Upper lobe of right lung (tissue), 1 donor: ENCODE results near the gene DPYSL3. TPM values are rescaled to one million over a fixed set of nuclear protein-coding genes. Genes with fewer than 3 reads are reported as not detected.

Source experiments
- ATAC-seq: fragments of 200-7000 bp; cut with Tn5 transposase; one replicate; pipeline ENCODE4 v1.9.1; 2020; ENCODE audit warnings: mild to moderate bottlenecking, moderate library complexity
- DNase-seq: peaks from one replicate; pipeline ENCODE4 v3.0.0-alpha.2; 2020
- H3K27ac ChIP-seq: fragments of 200-600 bp; one replicate; pipeline ENCODE4 v1.8.0; 2022
- H3K27me3 ChIP-seq: fragments of 200-600 bp; one replicate; pipeline ENCODE4 v1.8.0; 2022; ENCODE audit warnings: mild to moderate bottlenecking
- H3K36me3 ChIP-seq: fragments of 200-600 bp; one replicate; pipeline ENCODE4 v1.8.0; 2022
- H3K4me1 ChIP-seq: fragments of 200-600 bp; one replicate; pipeline ENCODE4 v1.8.0; 2022
- H3K4me3 ChIP-seq: fragments of 200-600 bp; one replicate; pipeline ENCODE4 v1.8.0; 2022; ENCODE audit warnings: mild to moderate bottlenecking
- H3K9me3 ChIP-seq: fragments of 200-600 bp; one replicate; pipeline ENCODE4 v1.8.0; 2022
- intact Hi-C: fragments of 100-400 bp; cut with DNase I; formaldehyde crosslinking; loops from one replicate; pipeline ENCODE4 v1.11.0; 2022
- total RNA-seq: library from RNA; stranded (reverse); fragmentation: NEBNext Ultra II Directional; extraction: Animal tissue kit (Norgen Biotek cat#: 25700); gene quantifications from one replicate; pipeline ENCODE4 v1.2.1, GENCODE V29; 2021
- TF ChIP-seq, protein P1 (sequence below): fragments of 200-600 bp; IDR thresholded peaks from one replicate; pipeline ENCODE4 v1.8.0; 2022; ENCODE audit warnings: antibody characterized with exemption
- donor health status: DM: no; HTN: yes; CAD: no; lungs with severe emphysema.

DPYSL3 gene
- total RNA-seq, 1 donor from 2014 or later: 52.8 TPM

DNA sequence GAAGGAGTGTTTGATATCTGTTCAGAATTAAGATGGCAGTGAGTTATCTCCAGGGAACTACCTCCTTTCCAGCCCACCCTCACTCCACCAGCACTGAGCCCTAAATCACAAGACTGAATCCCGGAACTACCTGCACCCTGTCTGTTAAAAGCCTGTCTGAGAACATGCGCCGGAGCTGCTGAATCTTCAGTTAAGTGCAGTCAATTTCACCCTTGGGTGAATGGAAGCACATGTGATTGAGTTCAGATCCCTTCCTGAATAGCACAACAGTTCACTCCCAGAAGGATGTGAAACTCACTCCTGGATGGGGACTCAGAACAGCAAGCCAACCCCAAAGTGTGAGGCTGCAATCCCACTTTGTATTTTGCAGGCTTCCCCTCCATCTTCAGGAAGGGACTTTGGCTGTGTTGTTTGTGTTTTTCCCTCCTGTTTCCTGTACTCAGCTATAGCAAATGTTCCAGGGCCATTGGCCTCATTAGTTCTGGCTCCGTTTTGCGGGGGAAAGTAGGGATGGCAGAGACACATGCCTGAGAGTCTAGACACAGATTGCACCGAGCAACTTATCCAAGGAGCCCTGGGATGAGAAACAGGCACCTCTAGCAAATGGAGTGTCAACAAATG, 43.4 kb downstream of the DPYSL3 start:
- Histone ChIP-seq H3K27me3 (no peaks in the 10 kb centered on the region), H3K4me3 (no peak overlapping the region), H3K4me1 (no peaks in the 10 kb centered on the region), H3K27ac (no peak overlapping the region), H3K36me3 (no peaks in the 10 kb centered on the region), H3K9me3 (no peaks in the 10 kb centered on the region)
- DNase-seq: no peak
- TF ChIP-seq, protein P1, sequence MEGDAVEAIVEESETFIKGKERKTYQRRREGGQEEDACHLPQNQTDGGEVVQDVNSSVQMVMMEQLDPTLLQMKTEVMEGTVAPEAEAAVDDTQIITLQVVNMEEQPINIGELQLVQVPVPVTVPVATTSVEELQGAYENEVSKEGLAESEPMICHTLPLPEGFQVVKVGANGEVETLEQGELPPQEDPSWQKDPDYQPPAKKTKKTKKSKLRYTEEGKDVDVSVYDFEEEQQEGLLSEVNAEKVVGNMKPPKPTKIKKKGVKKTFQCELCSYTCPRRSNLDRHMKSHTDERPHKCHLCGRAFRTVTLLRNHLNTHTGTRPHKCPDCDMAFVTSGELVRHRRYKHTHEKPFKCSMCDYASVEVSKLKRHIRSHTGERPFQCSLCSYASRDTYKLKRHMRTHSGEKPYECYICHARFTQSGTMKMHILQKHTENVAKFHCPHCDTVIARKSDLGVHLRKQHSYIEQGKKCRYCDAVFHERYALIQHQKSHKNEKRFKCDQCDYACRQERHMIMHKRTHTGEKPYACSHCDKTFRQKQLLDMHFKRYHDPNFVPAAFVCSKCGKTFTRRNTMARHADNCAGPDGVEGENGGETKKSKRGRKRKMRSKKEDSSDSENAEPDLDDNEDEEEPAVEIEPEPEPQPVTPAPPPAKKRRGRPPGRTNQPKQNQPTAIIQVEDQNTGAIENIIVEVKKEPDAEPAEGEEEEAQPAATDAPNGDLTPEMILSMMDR: no peak
- intact Hi-C loops: loop anchor here (5.0 kb wide), 1 partner anchor 91 kb away; no protein-coding TSS in a partner anchor
- ATAC-seq: no peak

DNA sequence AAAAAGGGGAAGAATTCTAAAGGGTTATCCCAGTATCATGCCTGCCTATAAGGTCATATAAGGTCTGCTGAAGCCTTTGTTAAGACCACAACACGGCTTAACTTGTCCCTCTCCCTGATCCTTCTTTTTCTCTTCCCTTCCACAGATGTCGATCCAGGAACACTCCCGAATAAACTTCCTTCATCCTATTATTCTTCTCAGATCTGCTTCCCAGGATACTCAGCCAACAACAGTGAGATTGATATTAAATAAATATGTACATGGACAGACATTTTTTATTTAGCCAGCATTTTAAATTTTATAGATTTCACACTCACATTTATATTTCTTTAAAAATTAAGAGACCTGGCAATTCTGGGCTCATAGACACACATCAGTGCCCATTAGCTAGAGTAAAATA, 44.1 kb downstream of the DPYSL3 start:
- H3K27me3 ChIP-seq: no peaks in the 10 kb centered on the region
- H3K27ac ChIP-seq: no peak overlapping the region
- H3K9me3 ChIP-seq: no peaks in the 10 kb centered on the region
- TF ChIP-seq, protein P1: no peak
- no peaks in the 10 kb centered on the region for H3K36me3 ChIP-seq
- DNase-seq (no peak), ATAC-seq (no peak)
- intact Hi-C loops: loop anchor here (5.0 kb wide), 1 partner anchor 92 kb away; no protein-coding TSS in a partner anchor
- H3K4me3 ChIP-seq: no peak overlapping the region
- H3K4me1 ChIP-seq: no peaks in the 10 kb centered on the region

DNA sequence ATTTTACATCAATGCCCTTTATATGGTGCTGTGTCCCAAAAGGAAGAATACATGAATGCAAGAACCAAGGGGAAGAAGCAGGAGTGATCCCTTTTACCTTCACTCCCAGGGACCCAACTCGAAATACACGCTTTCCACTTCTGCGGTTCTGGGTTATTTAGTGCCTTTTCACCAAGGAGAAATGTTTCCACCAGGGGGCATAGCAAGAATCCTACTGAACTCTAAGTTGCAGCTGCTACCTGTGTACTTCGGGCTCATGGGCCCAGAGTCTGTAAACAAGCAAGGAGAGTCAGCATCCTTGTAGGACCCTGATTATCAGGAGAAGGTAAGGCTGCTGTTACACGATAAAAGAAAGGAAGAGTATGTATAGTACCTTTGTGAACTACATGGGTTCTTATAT, 45.7 kb downstream of the DPYSL3 start:
- ATAC-seq (peak; percentile 53), DNase-seq (no peak)
- TF ChIP-seq, protein P1: peak; percentile 46
- Histone ChIP-seq H3K4me1 (no peaks in the 10 kb centered on the region), H3K27me3 (no peaks in the 10 kb centered on the region), H3K27ac (no peak overlapping the region), H3K9me3 (no peaks in the 10 kb centered on the region), H3K36me3 (no peaks in the 10 kb centered on the region), H3K4me3 (no peak overlapping the region)
- intact Hi-C loops: no loop called here

DNA sequence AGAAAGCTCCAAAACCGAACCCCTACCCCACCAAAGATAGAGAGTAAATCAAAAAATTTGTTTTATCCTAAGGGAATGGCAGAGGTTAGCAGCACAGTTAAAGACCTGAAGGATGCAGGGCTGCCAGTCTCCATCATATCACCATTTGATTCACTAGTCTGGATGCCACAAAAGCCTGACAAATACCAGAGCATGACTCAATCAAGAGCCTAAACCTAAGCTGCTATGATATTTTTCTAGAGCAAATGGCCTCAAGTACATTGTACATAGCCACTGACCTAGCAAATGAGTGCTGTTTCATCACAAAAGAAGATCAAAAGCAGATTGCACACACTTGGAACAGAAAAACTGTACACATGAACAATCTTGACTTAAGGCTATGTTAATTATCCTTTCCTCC, 48.0 kb downstream of the DPYSL3 start:
- no peak overlapping the region for H3K4me3 ChIP-seq
- no peaks in the 10 kb centered on the region for H3K27me3 ChIP-seq
- DNase-seq (no peak), ATAC-seq (no peak)
- no peak overlapping the region for H3K27ac ChIP-seq
- intact Hi-C loops: no loop called here
- H3K9me3 ChIP-seq: no peaks in the 10 kb centered on the region
- H3K4me1 ChIP-seq: no peaks in the 10 kb centered on the region
- TF ChIP-seq, protein P1: no peak
- no peaks in the 10 kb centered on the region for H3K36me3 ChIP-seq

DNA sequence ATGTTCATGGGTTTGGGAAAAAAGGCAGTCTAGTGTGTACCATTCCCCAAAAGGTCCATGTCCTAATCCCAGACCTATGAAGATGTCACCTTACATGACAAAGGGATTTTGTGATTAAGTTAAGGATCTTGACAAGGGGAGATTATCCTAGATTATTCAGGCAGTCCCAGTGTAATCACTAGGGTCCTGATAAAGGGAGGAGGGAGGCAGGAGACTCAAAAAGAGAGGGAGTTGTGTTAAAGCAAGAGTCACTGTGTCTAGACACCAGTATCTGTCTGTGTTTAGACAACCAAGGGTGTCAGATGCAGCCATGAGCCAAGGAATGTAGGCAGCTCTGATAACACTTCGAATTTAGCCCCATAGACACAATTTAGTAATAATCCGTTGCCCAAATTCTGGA, 49.5 kb downstream of the DPYSL3 start:
- Histone ChIP-seq H3K27ac (no peak overlapping the region), H3K36me3 (no peaks in the 10 kb centered on the region), H3K27me3 (no peaks in the 10 kb centered on the region), H3K9me3 (no peaks in the 10 kb centered on the region), H3K4me3 (no peak overlapping the region), H3K4me1 (peaks cover 6% of the 10 kb centered on the region)
- TF ChIP-seq, protein P1: no peak
- intact Hi-C loops: no loop called here
- no peak for ATAC-seq
- DNase-seq: no peak

DNA sequence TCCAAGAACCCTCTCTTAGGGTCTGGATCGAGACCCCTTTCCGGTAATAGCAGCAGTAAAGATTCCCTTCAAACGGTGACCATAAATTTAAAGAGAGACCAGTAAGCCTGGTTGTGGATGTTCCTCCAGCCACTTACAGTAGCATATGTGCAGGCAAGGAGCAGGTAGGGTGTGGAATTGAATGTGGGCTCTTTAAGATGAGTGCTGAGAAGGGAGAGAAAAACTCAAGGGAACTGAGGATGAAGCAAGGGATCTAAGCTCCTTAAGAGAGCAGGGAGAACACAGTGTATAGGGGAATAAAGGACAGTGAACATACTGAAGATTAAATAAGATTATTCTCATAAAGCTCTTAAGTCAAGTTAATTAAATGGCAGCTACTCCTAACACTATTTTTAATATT, 51.3 kb downstream of the DPYSL3 start:
- Histone ChIP-seq H3K9me3 (no peaks in the 10 kb centered on the region), H3K27me3 (no peaks in the 10 kb centered on the region), H3K4me1 (peaks cover 14% of the 10 kb centered on the region), H3K4me3 (no peak overlapping the region), H3K36me3 (no peaks in the 10 kb centered on the region), H3K27ac (no peak overlapping the region)
- DNase-seq (no peak), ATAC-seq (no peak)
- TF ChIP-seq, protein P1: no peak
- intact Hi-C loops: no loop called here
